Mucosa of rectum (tissue), 2 donors: ENCODE results near the gene PACRG.

Source experiments
- H3K27ac ChIP-seq, 2 donors: one replicate each; pipeline ENCODE4 v1.7.0; 2013; ENCODE audit warnings: inconsistent platforms in 2 of 2, low read depth in 2 of 2, low read length in 2 of 2
- H3K27me3 ChIP-seq, 2 donors: one replicate each; pipeline ENCODE4 v1.7.0; 2013; ENCODE audit warnings: low read length in 2 of 2; ENCODE audit not compliant: control insufficient read depth in 2 of 2, insufficient read depth in 2 of 2
- H3K36me3 ChIP-seq, 2 donors: one replicate each; pipeline ENCODE4 v1.7.0; 2013; ENCODE audit warnings: low read length in 2 of 2; ENCODE audit not compliant: control insufficient read depth in 2 of 2, insufficient read depth in 2 of 2
- H3K4me1 ChIP-seq, 2 donors: one replicate each; pipeline ENCODE4 v1.7.0; 2013; ENCODE audit warnings: low read length in 2 of 2, mild to moderate bottlenecking in 1 of 2; ENCODE audit not compliant: control insufficient read depth in 2 of 2, insufficient read depth in 2 of 2
- H3K4me3 ChIP-seq, 2 donors: one replicate each; pipeline ENCODE4 v1.7.0; 2013; ENCODE audit warnings: low read length in 2 of 2
- H3K9ac ChIP-seq, 2 donors: one replicate each; pipeline ENCODE4 v1.7.0; 2013; ENCODE audit warnings: low read length in 2 of 2, low read depth in 1 of 2, mild to moderate bottlenecking in 1 of 2
- H3K9me3 ChIP-seq, 2 donors: one replicate each; pipeline ENCODE4 v1.7.0; 2013; ENCODE audit warnings: low read length in 2 of 2; ENCODE audit not compliant: control insufficient read depth in 2 of 2
- donor health status: healthy.
- donor health status: Normal muscosa, but diverticular disease.

Gene PACRG

GRCh38 chr6:163169521-163169920, 441.7 kb downstream of the PACRG start:
- H3K36me3 ChIP-seq, result no peaks in the 10 kb centered on the region
- no peak overlapping the region for H3K9ac ChIP-seq
- H3K4me3 ChIP-seq, result no peak overlapping the region
- no peak overlapping the region for H3K27ac ChIP-seq
- H3K4me1 ChIP-seq, result no peaks in the 10 kb centered on the region
- H3K27me3 ChIP-seq, result no peaks in the 10 kb centered on the region
- H3K9me3 ChIP-seq, result no peaks in the 10 kb centered on the region

GRCh38 chr6:163170294-163170883, 442.6 kb downstream of the PACRG start:
- no peaks in the 10 kb centered on the region for H3K36me3 ChIP-seq
- H3K4me1 ChIP-seq, result no peaks in the 10 kb centered on the region
- H3K4me3 ChIP-seq, result no peak overlapping the region
- H3K9ac ChIP-seq, result no peak overlapping the region
- H3K27ac ChIP-seq, result no peak overlapping the region
- no peaks in the 10 kb centered on the region for H3K9me3 ChIP-seq
- H3K27me3 ChIP-seq, result no peaks in the 10 kb centered on the region

- no peaks in the 10 kb centered on the region for H3K4me1 ChIP-seq
Observed at GRCh38 chr6:163173741-163174140, 446.0 kb downstream of the PACRG start.

DNA sequence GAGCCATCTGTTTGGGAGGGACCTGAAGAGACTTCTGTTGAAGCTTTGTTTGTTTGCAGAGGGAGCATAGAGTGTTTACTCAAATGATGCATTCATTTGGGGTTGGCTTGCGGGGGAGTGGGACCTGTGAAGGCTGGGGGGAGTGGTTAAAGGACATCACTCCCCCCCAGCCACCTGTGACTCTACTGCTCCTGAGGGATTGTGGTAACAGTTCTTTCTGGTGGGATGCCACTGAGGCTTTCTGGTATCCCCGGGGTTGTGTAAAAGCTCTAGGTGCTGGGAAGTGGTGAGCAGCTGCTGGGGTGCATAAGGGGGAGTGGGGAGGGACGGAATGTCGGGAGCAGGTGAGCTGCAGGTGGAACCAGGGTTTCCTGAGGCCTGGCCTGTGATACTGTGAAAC, 447.5 kb downstream of the PACRG start:
- no peaks in the 10 kb centered on the region for H3K9me3 ChIP-seq
- no peak overlapping the region for H3K4me3 ChIP-seq
- no peak overlapping the region for H3K27ac ChIP-seq
- H3K9ac ChIP-seq, result no peak overlapping the region
- H3K36me3 ChIP-seq, result no peaks in the 10 kb centered on the region
- H3K4me1 ChIP-seq, result no peaks in the 10 kb centered on the region
- H3K27me3 ChIP-seq, result no peaks in the 10 kb centered on the region

More at GRCh38 chr6:163173741-163174140, 446.0 kb downstream of the PACRG start:
- H3K4me3 ChIP-seq, result no peak overlapping the region
- H3K27ac ChIP-seq, result no peak overlapping the region
- no peaks in the 10 kb centered on the region for H3K36me3 ChIP-seq
- no peaks in the 10 kb centered on the region for H3K27me3 ChIP-seq
- H3K9ac ChIP-seq, result no peak overlapping the region
- H3K9me3 ChIP-seq, result no peaks in the 10 kb centered on the region

GRCh38 chr6:163176097-163176496, 448.3 kb downstream of the PACRG start:
- H3K36me3 ChIP-seq, result no peaks in the 10 kb centered on the region
- no peak overlapping the region for H3K27ac ChIP-seq
- H3K27me3 ChIP-seq, result no peaks in the 10 kb centered on the region
- no peaks in the 10 kb centered on the region for H3K4me1 ChIP-seq
- H3K9me3 ChIP-seq, result no peaks in the 10 kb centered on the region
- no peak overlapping the region for H3K4me3 ChIP-seq
- H3K9ac ChIP-seq, result no peak overlapping the region

DNA sequence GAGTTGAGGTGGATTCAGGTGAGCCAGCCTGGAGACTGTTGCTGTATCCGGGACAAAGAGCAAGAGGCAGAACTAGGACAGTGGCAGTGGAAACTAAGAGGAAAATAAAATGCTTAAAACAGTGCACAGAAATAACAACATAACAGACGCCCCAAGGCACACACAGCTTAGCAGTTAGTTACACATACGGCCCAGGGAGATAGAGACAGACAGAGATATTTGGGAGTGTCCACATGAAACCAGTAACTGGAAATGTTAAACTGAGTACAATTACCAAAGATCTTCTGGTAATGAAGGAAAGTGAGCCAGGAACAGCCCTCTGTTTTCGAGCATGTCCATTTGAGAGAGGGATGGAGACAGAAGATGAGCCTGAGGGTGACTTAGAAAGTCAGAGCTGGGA, 449.2 kb downstream of the PACRG start:
- no peak overlapping the region for H3K4me3 ChIP-seq
- H3K27me3 ChIP-seq, result no peaks in the 10 kb centered on the region
- H3K27ac ChIP-seq, result no peak overlapping the region
- no peaks in the 10 kb centered on the region for H3K36me3 ChIP-seq
- no peaks in the 10 kb centered on the region for H3K9me3 ChIP-seq
- no peak overlapping the region for H3K9ac ChIP-seq
- no peaks in the 10 kb centered on the region for H3K4me1 ChIP-seq

GRCh38 chr6:163177892-163178420, 450.2 kb downstream of the PACRG start:
- Histone ChIP-seq H3K9ac (no peak overlapping the region), H3K27ac (no peak overlapping the region), H3K4me3 (no peak overlapping the region), H3K4me1 (no peaks in the 10 kb centered on the region), H3K9me3 (no peaks in the 10 kb centered on the region), H3K27me3 (no peaks in the 10 kb centered on the region), H3K36me3 (no peaks in the 10 kb centered on the region)

DNA sequence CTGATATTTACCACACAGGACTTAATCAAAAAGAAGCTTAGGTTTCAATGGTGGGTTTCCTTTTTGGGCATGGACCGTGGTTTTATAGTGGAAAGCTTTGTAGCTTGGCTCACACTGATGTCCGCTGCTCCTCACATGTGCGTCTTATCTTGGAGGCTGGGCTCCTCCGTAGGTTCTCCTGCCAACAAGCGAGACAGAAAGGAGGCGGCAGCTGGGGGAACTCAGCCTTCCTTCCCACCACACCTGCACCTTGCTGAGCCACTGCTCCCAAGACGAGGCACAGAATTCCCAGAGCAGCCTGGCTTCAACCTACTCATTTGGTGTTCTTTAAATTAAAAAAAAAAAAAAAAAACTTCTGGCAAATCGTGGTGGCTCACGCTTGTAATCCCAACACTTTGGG, 451.3 kb downstream of the PACRG start:
- Histone ChIP-seq H3K9me3 (no peaks in the 10 kb centered on the region), H3K4me1 (no peaks in the 10 kb centered on the region), H3K27me3 (no peaks in the 10 kb centered on the region), H3K27ac (no peak overlapping the region), H3K36me3 (no peaks in the 10 kb centered on the region), H3K4me3 (no peak overlapping the region), H3K9ac (no peak overlapping the region)

GRCh38 chr6:163179721-163180120, 451.9 kb downstream of the PACRG start:
- Histone ChIP-seq H3K36me3 (no peaks in the 10 kb centered on the region), H3K27me3 (no peaks in the 10 kb centered on the region), H3K9ac (no peak overlapping the region), H3K27ac (no peak overlapping the region), H3K9me3 (no peaks in the 10 kb centered on the region), H3K4me3 (no peak overlapping the region), H3K4me1 (no peaks in the 10 kb centered on the region)

DNA sequence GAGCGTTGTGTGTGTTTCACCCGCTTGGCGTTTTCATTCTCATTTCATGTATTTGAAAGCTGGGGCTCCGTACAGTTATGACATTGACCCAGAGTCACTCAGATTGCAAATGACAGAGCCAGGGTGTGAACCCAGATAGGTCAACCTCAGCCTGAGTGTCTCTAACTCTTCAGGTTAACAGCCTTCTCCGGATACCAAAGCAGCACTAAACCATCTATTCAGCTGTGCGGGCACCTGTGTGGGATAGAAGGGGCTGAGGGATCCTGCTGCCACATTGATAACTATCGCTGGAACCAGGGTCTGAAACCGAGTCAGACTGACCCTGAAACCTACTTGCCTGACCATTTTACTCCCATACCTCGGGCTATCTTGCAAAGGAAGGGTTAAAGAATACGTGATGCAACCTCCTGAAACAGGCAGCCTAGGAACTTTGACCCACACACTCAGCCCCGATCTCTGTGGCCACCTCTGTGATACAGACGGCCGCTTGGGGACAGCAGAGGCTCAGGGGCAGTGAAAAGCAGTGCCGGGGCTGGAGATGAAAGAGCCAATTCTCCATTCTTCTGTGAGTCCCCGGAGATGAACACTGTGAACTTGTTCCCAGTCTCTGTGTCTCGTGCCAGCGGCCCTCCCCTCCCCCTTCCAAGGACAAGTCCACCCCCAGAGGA, 453.2 kb downstream of the PACRG start:
- no peak overlapping the region for H3K9ac ChIP-seq
- H3K27ac ChIP-seq, result no peak overlapping the region
- H3K9me3 ChIP-seq, result no peaks in the 10 kb centered on the region
- H3K4me3 ChIP-seq, result no peak overlapping the region
- no peaks in the 10 kb centered on the region for H3K4me1 ChIP-seq
- no peaks in the 10 kb centered on the region for H3K36me3 ChIP-seq
- no peaks in the 10 kb centered on the region for H3K27me3 ChIP-seq
